ENCODE results near the gene PTX4. TPM values are rescaled to one million over a fixed set of nuclear protein-coding genes. Genes with fewer than 3 reads are reported as not detected.

The PTX4 gene
- total RNA-seq, 1 donor from 2014 or later: 2.2 TPM

GRCh38 chr16:1474796-1475551 is 13.8 kb downstream of the PTX4 start, which contains the start of gene CLCN7:
CLCN7 (minus strand) TSS chr16:1475028; CDS start chr16:1474974, 54 bp downstream.
- DNase-seq: peak; percentile 90
- Mint-ChIP-seq H3K27ac (ENCODE audit: unreplicated experiment) (peak within 1 kb of the TSS; percentile 78), H3K4me1 (ENCODE audit: low read depth, unreplicated experiment) (peaks cover 8% of the 10 kb centered on the region), H3K9me3 (ENCODE audit: unreplicated experiment) (peaks cover 8% of the 10 kb centered on the region), H3K4me3 (ENCODE audit: unreplicated experiment) (peak within 1 kb of the TSS; percentile 91), H3K36me3 (ENCODE audit: unreplicated experiment) (no peaks in the 10 kb centered on the region), H3K27me3 (ENCODE audit: unreplicated experiment) (peaks cover 9% of the 10 kb centered on the region)
- no peak for TF ChIP-seq CTCF (IDR thresholded peaks at IDR 0.05; ENCODE audit: partially characterized antibody, unreplicated experiment)

GRCh38 chr16:1474082-1474795 is 14.5 kb downstream of the PTX4 start:
- no peak for TF ChIP-seq CTCF (IDR thresholded peaks at IDR 0.05; ENCODE audit: partially characterized antibody, unreplicated experiment)
- no peak for DNase-seq
- H3K27me3 Mint-ChIP-seq (ENCODE audit: unreplicated experiment): peaks cover 9% of the 10 kb centered on the region
- H3K27ac Mint-ChIP-seq (ENCODE audit: unreplicated experiment): no peak overlapping the region
- H3K4me1 Mint-ChIP-seq (ENCODE audit: low read depth, unreplicated experiment): peaks cover 8% of the 10 kb centered on the region
- H3K36me3 Mint-ChIP-seq (ENCODE audit: unreplicated experiment): no peaks in the 10 kb centered on the region
- peaks cover 9% of the 10 kb centered on the region for H3K9me3 Mint-ChIP-seq (ENCODE audit: unreplicated experiment)
- H3K4me3 Mint-ChIP-seq (ENCODE audit: unreplicated experiment): peak overlapping the region; percentile 91

GRCh38 chr16:1472974-1473373 is 15.8 kb downstream of the PTX4 start:
- TF ChIP-seq CTCF (IDR thresholded peaks at IDR 0.05; ENCODE audit: partially characterized antibody, unreplicated experiment): no peak
- no peak overlapping the region for H3K27ac Mint-ChIP-seq (ENCODE audit: unreplicated experiment)
- H3K36me3 Mint-ChIP-seq (ENCODE audit: unreplicated experiment): no peaks in the 10 kb centered on the region
- H3K27me3 Mint-ChIP-seq (ENCODE audit: unreplicated experiment): peaks cover 5% of the 10 kb centered on the region
- H3K9me3 Mint-ChIP-seq (ENCODE audit: unreplicated experiment): peaks cover 9% of the 10 kb centered on the region
- H3K4me1 Mint-ChIP-seq (ENCODE audit: low read depth, unreplicated experiment): peaks cover 8% of the 10 kb centered on the region
- H3K4me3 Mint-ChIP-seq (ENCODE audit: unreplicated experiment): peak overlapping the region; percentile 78
- no peak for DNase-seq

- H3K36me3 Mint-ChIP-seq (ENCODE audit: unreplicated experiment): no peaks in the 10 kb centered on the region
- peaks cover 7% of the 10 kb centered on the region for H3K27me3 Mint-ChIP-seq (ENCODE audit: unreplicated experiment)
- H3K27ac Mint-ChIP-seq (ENCODE audit: unreplicated experiment): no peak overlapping the region
- DNase-seq: no peak
- peaks cover 10% of the 10 kb centered on the region for H3K9me3 Mint-ChIP-seq (ENCODE audit: unreplicated experiment)
- TF ChIP-seq CTCF (IDR thresholded peaks at IDR 0.05; ENCODE audit: partially characterized antibody, unreplicated experiment): no peak
- no peak overlapping the region for H3K4me3 Mint-ChIP-seq (ENCODE audit: unreplicated experiment)
- peaks cover 8% of the 10 kb centered on the region for H3K4me1 Mint-ChIP-seq (ENCODE audit: low read depth, unreplicated experiment)
Measured at GRCh38 chr16:1471569-1472194, 17.1 kb downstream of the PTX4 start.
